Femur (tissue), 1 donor: ENCODE data around the gene GPT2.
A peak's percentile ranks its signal among the peaks of the same experiment; 100 is the strongest.

Source experiments
- DNase-seq: peaks from one replicate; pipeline ENCODE4 v3.0.0-alpha.2; 2017

GPT2 gene

GRCh38 chr16:46883690-46884512, at the start of gene GPT2:
Gene GPT2 (plus strand): TSS chr16:46884362. CDS start chr16:46884716, 354 bp downstream.
- peak; percentile 98 for DNase-seq

- DNase-seq = no peak
Observed at GRCh38 chr16:46836534-46837530, 47.3 kb upstream of the GPT2 start.

GRCh38 chr16:46839986-46840443, 44.1 kb upstream of the GPT2 start:
- DNase-seq = no peak

- DNase-seq = no peak
Observed at GRCh38 chr16:46842192-46842895, 41.8 kb upstream of the GPT2 start.

- DNase-seq = no peak
Observed at GRCh38 chr16:46843898-46844642, 40.1 kb upstream of the GPT2 start.

GRCh38 chr16:46844771-46845170, 39.4 kb upstream of the GPT2 start:
- DNase-seq = no peak

GRCh38 chr16:46845952-46846351, 38.2 kb upstream of the GPT2 start:
- no peak for DNase-seq

GRCh38 chr16:46848768-46849764, 35.1 kb upstream of the GPT2 start:
- no peak for DNase-seq

GRCh38 chr16:46850619-46851555, 33.3 kb upstream of the GPT2 start:
- DNase-seq = no peak

- no peak for DNase-seq
Observed at GRCh38 chr16:46852130-46852529, 32.0 kb upstream of the GPT2 start.

GRCh38 chr16:46853713-46854443, 30.3 kb upstream of the GPT2 start:
- peak; percentile 85 for DNase-seq

- no peak for DNase-seq
Observed at GRCh38 chr16:46854846-46855245, 29.3 kb upstream of the GPT2 start.

- no peak for DNase-seq
Observed at GRCh38 chr16:46855389-46855788, 28.8 kb upstream of the GPT2 start.

- DNase-seq = no peak
Observed at GRCh38 chr16:46857368-46857945, 26.7 kb upstream of the GPT2 start.

- DNase-seq = no peak
Observed at GRCh38 chr16:46858151-46858550, 26.0 kb upstream of the GPT2 start.

- DNase-seq = no peak
Observed at GRCh38 chr16:46859719-46860152, 24.4 kb upstream of the GPT2 start.

- DNase-seq = no peak
Observed at GRCh38 chr16:46862555-46863447, 21.4 kb upstream of the GPT2 start.
